ENCODE results near the gene CBFA2T3.
"Not testable (repeated sequence)": the region's sequence is repeated elsewhere in the genome, so short reads cannot be mapped to it uniquely, and the experiment has no call there.

The CBFA2T3 gene

GRCh38 chr16:88897696-88898425 is 79.1 kb downstream of the CBFA2T3 start:
- H3K9ac ChIP-seq (ENCODE audit: low read length), result no peak overlapping the region
- no peaks in the 10 kb centered on the region for H3K79me2 ChIP-seq (ENCODE audit: low read length)
- no peaks in the 10 kb centered on the region for H3K27me3 ChIP-seq (ENCODE audit: low read depth, low read length)
- H3K4me2 ChIP-seq (ENCODE audit: low read length), result no peak overlapping the region
- H2AFZ ChIP-seq (ENCODE audit: low read depth, low read length), result no peak overlapping the region
- H3K4me3 ChIP-seq (ENCODE audit: low read length), result no peak overlapping the region
- H3K9me3 ChIP-seq (ENCODE audit: insufficient read depth, low read length), result no peaks in the 10 kb centered on the region
- TF ChIP-seq, protein P1, sequence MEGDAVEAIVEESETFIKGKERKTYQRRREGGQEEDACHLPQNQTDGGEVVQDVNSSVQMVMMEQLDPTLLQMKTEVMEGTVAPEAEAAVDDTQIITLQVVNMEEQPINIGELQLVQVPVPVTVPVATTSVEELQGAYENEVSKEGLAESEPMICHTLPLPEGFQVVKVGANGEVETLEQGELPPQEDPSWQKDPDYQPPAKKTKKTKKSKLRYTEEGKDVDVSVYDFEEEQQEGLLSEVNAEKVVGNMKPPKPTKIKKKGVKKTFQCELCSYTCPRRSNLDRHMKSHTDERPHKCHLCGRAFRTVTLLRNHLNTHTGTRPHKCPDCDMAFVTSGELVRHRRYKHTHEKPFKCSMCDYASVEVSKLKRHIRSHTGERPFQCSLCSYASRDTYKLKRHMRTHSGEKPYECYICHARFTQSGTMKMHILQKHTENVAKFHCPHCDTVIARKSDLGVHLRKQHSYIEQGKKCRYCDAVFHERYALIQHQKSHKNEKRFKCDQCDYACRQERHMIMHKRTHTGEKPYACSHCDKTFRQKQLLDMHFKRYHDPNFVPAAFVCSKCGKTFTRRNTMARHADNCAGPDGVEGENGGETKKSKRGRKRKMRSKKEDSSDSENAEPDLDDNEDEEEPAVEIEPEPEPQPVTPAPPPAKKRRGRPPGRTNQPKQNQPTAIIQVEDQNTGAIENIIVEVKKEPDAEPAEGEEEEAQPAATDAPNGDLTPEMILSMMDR (IDR thresholded peaks at IDR 0.05; ENCODE audit: low read depth, low read length), result no peak
- no peak for TF ChIP-seq EZH2phosphoT487 (IDR thresholded peaks at IDR 0.05; ENCODE audit: low read depth)
- H3K36me3 ChIP-seq (replicated peaks; ENCODE audit: low read depth, low read length), result peaks cover 18% of the 10 kb centered on the region
- H3K27ac ChIP-seq (ENCODE audit: low read length), result no peak overlapping the region
- no peaks in the 10 kb centered on the region for H3K4me1 ChIP-seq (ENCODE audit: low read length)
- H4K20me1 ChIP-seq (ENCODE audit: insufficient read depth, low read length), result peaks cover 23% of the 10 kb centered on the region

DNA sequence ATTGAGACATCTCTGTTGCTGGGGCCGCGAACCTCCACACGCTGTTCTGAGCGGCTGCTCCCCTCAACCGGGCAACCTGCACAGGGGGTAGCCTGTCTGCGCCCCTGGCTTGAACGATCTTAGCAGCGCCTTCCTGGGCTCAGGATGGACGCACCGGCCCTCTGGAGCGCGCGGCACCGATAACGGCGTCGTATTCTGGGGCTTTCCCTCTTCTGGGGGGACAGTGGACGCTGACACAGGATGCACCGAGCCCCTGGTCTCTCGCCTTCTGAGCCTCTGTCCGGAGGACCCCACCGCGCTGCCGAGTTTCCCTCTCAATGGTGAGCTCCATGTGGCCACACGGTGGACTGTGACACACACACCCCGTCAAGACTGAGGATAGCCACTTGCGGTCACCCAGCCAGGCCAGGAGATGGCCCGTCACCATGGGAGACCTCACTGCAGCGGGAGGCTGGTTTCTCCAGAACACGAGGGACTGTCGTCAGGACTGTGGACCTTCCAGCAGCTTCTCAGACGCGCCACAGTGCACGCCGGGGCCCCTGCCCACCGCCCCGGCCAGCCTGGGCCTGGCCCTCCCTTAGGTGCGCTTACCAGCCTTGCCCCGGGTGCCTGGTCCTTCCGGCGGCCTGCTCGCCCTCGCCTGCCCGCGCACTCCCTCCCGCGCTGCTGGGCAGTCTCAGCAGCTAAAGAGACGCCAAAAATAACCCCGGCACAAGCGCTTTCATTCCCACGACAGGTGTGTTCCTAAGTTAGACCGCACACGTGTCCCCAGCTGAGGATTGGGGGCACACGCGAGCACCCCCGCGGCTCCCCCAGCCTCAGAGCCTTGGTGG is 80.6 kb downstream of the CBFA2T3 start:
- H3K27ac ChIP-seq (ENCODE audit: low read length), result no peak overlapping the region

DNA sequence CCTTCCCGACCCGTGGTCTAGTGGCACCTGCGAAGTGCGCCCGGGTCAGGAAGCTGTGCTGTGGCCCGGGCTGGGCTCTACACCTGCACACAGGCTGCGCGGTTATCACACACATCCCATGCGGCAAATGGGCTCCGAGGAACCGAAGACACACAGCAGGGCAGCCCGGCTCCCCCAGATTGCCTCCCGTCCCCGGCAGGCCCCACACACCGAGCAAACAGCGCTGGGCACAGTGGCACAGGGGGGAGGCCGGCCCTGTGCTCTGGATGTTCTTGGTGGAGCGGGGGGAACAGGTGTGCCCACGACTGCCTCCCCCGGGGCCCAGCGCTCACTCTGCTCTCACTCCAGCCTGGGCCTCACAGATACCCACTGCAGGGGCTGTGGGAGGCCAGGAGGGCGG is 81.7 kb downstream of the CBFA2T3 start:
- no peak overlapping the region for H3K9ac ChIP-seq (ENCODE audit: low read length)
- no peak overlapping the region for H3K27ac ChIP-seq (ENCODE audit: low read length)
- no peak overlapping the region for H2AFZ ChIP-seq (ENCODE audit: low read depth, low read length)
- H3K4me1 ChIP-seq (ENCODE audit: low read length), result no peaks in the 10 kb centered on the region
- no peak overlapping the region for H3K4me3 ChIP-seq (ENCODE audit: low read length)
- TF ChIP-seq EZH2phosphoT487 (IDR thresholded peaks at IDR 0.05; ENCODE audit: low read depth), result no peak
- TF ChIP-seq, protein P1 (IDR thresholded peaks at IDR 0.05; ENCODE audit: low read depth, low read length), result no peak
- H3K79me2 ChIP-seq (ENCODE audit: low read length), result no peaks in the 10 kb centered on the region
- H3K9me3 ChIP-seq (ENCODE audit: insufficient read depth, low read length), result no peaks in the 10 kb centered on the region
- H3K4me2 ChIP-seq (ENCODE audit: low read length), result no peak overlapping the region
- H3K36me3 ChIP-seq (replicated peaks; ENCODE audit: low read depth, low read length), result peaks cover 17% of the 10 kb centered on the region
- H4K20me1 ChIP-seq (ENCODE audit: insufficient read depth, low read length), result peaks cover 5% of the 10 kb centered on the region; the same call in 1 of the 2 replicates
- H3K27me3 ChIP-seq (ENCODE audit: low read depth, low read length), result no peaks in the 10 kb centered on the region

More for the DNA sequence above, 80.6 kb downstream of the CBFA2T3 start:
- Histone ChIP-seq H4K20me1 (ENCODE audit: insufficient read depth, low read length) (peaks cover 9% of the 10 kb centered on the region), H2AFZ (ENCODE audit: low read depth, low read length) (no peak overlapping the region), H3K27me3 (ENCODE audit: low read depth, low read length) (no peaks in the 10 kb centered on the region), H3K4me1 (ENCODE audit: low read length) (no peaks in the 10 kb centered on the region), H3K9me3 (ENCODE audit: insufficient read depth, low read length) (no peaks in the 10 kb centered on the region), H3K4me2 (ENCODE audit: low read length) (no peak overlapping the region), H3K36me3 (replicated peaks; ENCODE audit: low read depth, low read length) (peaks cover 18% of the 10 kb centered on the region), H3K79me2 (ENCODE audit: low read length) (no peaks in the 10 kb centered on the region), H3K4me3 (ENCODE audit: low read length) (no peak overlapping the region), H3K9ac (ENCODE audit: low read length) (no peak overlapping the region)
- TF ChIP-seq, protein P1 (IDR thresholded peaks at IDR 0.05; ENCODE audit: low read depth, low read length), result no peak
- TF ChIP-seq EZH2phosphoT487 (IDR thresholded peaks at IDR 0.05; ENCODE audit: low read depth), result no peak

DNA sequence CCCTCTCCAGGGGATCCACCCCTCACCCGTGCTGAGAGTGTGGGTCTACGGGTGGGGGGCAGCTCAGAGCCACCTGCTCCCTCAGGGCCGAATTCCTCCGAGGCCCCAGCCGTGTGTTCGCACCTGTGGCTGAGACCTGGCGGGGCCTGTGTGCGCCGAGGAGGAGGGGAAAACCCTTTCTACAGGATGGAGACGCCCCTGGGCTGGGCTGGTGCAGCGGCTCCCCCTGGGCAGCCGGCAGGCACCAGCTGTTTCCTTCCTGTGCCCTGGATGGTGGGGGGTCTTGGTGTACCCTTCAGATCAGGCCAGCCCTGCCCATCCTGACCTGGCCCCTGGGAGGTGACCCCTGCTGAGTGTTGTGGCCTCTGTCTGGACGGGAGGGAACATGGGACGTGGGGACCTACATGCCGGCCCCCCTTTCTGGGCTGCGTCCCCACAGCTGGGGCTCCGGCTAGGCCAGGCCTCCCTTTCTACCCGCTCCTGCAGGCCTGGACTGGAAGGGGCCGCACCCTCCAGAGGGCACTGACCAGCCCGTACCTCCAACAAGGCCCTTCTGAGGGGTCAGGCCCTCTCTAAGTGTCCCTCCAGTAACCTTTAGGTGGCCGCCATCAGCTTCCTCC is 82.2 kb downstream of the CBFA2T3 start:
- Histone ChIP-seq H3K27me3 (ENCODE audit: low read depth, low read length) (no peaks in the 10 kb centered on the region), H3K4me3 (ENCODE audit: low read length) (no peak overlapping the region), H3K36me3 (replicated peaks; ENCODE audit: low read depth, low read length) (peaks cover 20% of the 10 kb centered on the region), H3K79me2 (ENCODE audit: low read length) (no peaks in the 10 kb centered on the region), H4K20me1 (ENCODE audit: insufficient read depth, low read length) (peaks cover 5% of the 10 kb centered on the region; the same call in 1 of the 2 replicates), H2AFZ (ENCODE audit: low read depth, low read length) (no peak overlapping the region), H3K4me1 (ENCODE audit: low read length) (no peaks in the 10 kb centered on the region), H3K9me3 (ENCODE audit: insufficient read depth, low read length) (no peaks in the 10 kb centered on the region), H3K9ac (ENCODE audit: low read length) (no peak overlapping the region), H3K4me2 (ENCODE audit: low read length) (no peak overlapping the region), H3K27ac (ENCODE audit: low read length) (no peak overlapping the region)
- TF ChIP-seq, protein P1 (IDR thresholded peaks at IDR 0.05; ENCODE audit: low read depth, low read length), result no peak
- TF ChIP-seq EZH2phosphoT487 (IDR thresholded peaks at IDR 0.05; ENCODE audit: low read depth), result no peak

DNA sequence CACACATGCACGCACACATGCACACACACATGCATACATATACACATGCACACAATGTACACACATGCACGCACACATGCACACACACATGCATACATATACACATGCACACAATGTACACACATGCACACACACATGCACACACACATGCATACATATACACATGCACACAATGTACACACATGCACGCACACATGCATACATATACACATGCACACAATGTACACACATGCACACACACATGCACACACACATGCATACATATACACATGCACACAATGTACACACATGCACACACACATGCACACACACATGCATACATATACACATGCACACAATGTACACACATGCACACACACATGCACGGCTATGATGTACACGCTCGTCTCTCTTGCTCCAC is 82.7 kb downstream of the CBFA2T3 start:
- H3K4me3 ChIP-seq (ENCODE audit: low read length); H3K9me3 ChIP-seq (ENCODE audit: insufficient read depth, low read length); H3K79me2 ChIP-seq (ENCODE audit: low read length); H3K4me1 ChIP-seq (ENCODE audit: low read length); H3K9ac ChIP-seq (ENCODE audit: low read length); H3K4me2 ChIP-seq (ENCODE audit: low read length); H2AFZ ChIP-seq (ENCODE audit: low read depth, low read length); H3K27me3 ChIP-seq (ENCODE audit: low read depth, low read length); H4K20me1 ChIP-seq (ENCODE audit: insufficient read depth, low read length); H3K27ac ChIP-seq (ENCODE audit: low read length): not testable (repeated sequence)
- peaks cover 19% of the 10 kb centered on the region for H3K36me3 ChIP-seq (replicated peaks; ENCODE audit: low read depth, low read length)
